Mucosa of stomach (tissue), 1 donor: Measurements from ENCODE around the gene CHST12.

Experiments
- H3K27me3 ChIP-seq: one replicate; pipeline ENCODE4 v1.7.0; 2013; ENCODE audit warnings: mild to moderate bottlenecking, low read length; ENCODE audit not compliant: control insufficient read depth, insufficient read depth
- H3K36me3 ChIP-seq: one replicate; pipeline ENCODE4 v1.7.0; 2013; ENCODE audit warnings: low read length; ENCODE audit not compliant: control insufficient read depth, insufficient read depth
- H3K4me1 ChIP-seq: one replicate; pipeline ENCODE4 v1.7.0; 2013; ENCODE audit warnings: mild to moderate bottlenecking, low read length; ENCODE audit not compliant: control insufficient read depth, insufficient read depth
- H3K4me3 ChIP-seq: one replicate; pipeline ENCODE4 v1.7.0; 2013; ENCODE audit warnings: low read length
- H3K9ac ChIP-seq: one replicate; pipeline ENCODE4 v1.7.0; 2013; ENCODE audit warnings: mild to moderate bottlenecking, low read length, moderate library complexity
- H3K9me3 ChIP-seq: one replicate; pipeline ENCODE4 v1.7.0; 2013; ENCODE audit warnings: mild to moderate bottlenecking, low read length, moderate library complexity; ENCODE audit not compliant: control insufficient read depth
- donor health status: Pancreatic carcinoma.

Gene CHST12

DNA sequence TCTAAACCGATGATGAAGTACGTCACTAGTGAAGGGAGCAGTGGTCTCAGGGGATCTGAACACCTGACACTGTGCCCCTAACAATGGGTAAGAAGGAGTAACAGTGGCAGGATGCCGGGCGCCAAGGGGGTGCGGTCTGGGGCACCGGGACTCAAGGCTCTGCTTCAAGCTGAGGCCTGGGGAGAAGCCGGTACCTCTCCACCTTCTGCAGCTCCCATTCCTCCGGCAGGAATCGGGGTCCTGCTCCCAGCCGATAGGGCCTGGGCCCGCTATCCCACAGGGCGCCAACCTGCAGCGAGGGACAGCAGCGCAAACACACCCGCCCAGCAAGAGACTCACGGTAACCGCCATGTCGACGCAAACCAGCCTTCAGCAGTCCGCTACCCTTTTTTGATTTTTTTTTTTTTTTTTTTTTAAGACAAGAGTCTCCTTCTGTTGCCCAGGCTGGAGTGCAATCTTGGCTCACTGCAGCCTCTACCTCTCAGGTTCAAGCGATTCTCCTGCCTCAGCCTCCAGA lies 8.8 kb upstream of the CHST12 start:
- Histone ChIP-seq H3K9me3 (no peaks in the 10 kb centered on the region), H3K4me3 (no peak overlapping the region), H3K27me3 (no peaks in the 10 kb centered on the region), H3K36me3 (no peaks in the 10 kb centered on the region), H3K4me1 (peaks cover 2% of the 10 kb centered on the region), H3K9ac (no peak overlapping the region)

- Histone ChIP-seq H3K4me1 (peaks cover 9% of the 10 kb centered on the region), H3K9ac (no peak overlapping the region), H3K36me3 (no peaks in the 10 kb centered on the region), H3K27me3 (no peaks in the 10 kb centered on the region), H3K9me3 (no peaks in the 10 kb centered on the region), H3K4me3 (no peak overlapping the region)
Observed at GRCh38 chr7:2398506-2398905, 4.9 kb upstream of the CHST12 start.

DNA sequence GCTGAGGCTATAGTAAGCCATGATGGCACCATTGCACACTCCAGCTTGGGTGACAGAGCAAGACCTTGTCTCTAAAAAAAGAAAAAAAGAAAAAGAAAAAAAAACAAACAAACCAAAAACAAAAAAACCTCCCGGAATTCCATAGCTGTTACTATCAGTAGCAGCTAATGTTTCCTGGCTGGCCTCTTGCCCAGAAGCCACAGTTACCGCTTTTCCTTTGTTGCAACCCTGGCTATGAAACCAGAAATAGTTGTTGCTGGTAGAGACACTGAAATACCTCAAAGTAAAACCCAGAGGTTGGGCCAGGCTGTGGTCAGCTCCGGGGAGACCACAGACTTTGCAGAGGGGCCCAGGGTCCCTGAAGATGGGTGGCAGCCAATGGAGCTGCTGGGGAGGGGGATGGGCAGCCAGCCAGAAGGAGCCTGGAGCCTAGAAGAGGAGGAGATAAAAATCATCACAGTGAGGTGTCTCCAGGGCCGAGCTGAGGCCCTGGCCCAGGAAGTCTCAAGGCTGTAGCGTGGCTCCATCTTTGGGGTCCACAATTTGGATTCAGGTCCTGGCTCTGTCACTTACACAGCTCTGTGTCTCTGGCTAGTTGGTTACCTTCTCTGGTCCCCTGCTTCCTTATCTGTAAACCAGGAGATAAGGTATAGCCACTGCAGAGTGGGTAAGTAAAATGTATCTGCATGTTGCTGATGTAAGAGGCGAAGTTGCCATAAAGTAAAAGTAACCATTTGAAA lies 3.4 kb upstream of the CHST12 start:
- Histone ChIP-seq H3K9ac (peak overlapping the region; percentile 2), H3K4me3 (no peak overlapping the region)

DNA sequence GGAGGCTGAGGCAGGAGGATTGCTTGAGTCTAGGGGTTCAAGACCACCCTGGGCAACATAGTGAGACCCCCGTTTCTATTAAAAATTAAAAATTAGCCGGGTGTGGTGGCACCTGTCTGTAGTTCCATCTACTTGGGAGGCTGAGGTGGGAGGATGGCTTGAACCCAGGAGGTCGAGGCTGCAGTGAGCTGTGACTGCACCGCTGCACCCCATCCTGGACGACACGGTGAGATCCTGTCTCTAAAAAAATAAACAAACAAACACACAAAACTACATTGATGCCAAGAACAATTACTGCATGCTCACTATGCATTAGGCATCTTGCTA lies 761 bp upstream of the CHST12 start:
- Histone ChIP-seq H3K4me3 (no peak overlapping the region), H3K9ac (no peak overlapping the region), H3K27me3 (no peaks in the 10 kb centered on the region), H3K4me1 (peaks cover 15% of the 10 kb centered on the region), H3K9me3 (no peaks in the 10 kb centered on the region), H3K36me3 (no peaks in the 10 kb centered on the region)

More for the DNA sequence above, 3.4 kb upstream of the CHST12 start:
- Histone ChIP-seq H3K36me3 (no peaks in the 10 kb centered on the region), H3K9me3 (no peaks in the 10 kb centered on the region), H3K4me1 (peaks cover 15% of the 10 kb centered on the region), H3K27me3 (no peaks in the 10 kb centered on the region)

DNA sequence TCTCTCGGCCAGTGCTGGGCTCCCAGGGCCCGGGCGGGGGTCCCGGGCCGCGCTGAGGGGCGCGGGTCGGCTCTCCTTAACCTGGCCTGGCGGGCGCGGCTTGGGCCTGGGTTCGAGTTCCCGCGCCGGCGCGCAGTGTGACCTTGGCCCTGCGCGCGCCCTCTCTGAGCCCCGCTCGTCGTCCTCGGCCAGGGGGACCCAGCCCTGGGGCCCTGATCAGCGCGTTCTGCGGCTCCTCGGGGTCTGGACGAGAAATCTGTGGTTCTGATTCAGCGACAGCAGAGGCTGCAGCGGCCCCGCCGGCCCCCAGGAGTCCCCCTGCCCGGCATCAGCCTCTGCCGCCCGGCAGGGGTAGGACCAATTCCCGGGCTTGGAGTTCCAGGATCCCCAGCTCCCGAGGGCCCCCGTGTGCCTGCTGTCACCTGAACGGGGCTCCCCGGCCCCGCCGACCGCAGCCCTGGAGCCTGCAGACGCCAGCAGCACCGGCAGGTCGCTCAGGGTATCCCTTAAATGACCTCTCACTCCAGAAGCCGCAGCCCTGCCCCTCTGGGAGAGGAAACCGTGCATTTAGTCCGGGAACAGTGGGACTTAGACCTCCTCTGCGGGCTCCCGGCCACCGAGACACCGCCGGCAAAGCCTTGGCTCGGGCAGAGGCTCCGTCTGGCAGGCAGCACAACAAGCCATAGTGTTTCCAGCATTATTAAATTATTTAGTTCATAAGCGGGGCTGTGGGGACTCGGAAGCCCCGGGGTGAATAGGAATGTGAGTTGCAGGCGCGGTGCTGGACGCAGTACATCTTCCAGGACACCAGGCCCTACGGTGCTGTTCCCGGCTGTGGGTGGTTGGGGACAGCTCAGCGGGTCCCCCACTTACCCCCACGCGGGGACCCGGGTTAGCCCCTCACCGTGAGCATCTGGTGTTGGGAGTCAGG lies 572 bp downstream of the CHST12 start:
- Histone ChIP-seq H3K4me3 (peak overlapping the region; percentile 41), H3K27me3 (no peaks in the 10 kb centered on the region), H3K9ac (peak overlapping the region; percentile 74), H3K4me1 (peaks cover 15% of the 10 kb centered on the region), H3K9me3 (no peaks in the 10 kb centered on the region), H3K36me3 (no peaks in the 10 kb centered on the region)

DNA sequence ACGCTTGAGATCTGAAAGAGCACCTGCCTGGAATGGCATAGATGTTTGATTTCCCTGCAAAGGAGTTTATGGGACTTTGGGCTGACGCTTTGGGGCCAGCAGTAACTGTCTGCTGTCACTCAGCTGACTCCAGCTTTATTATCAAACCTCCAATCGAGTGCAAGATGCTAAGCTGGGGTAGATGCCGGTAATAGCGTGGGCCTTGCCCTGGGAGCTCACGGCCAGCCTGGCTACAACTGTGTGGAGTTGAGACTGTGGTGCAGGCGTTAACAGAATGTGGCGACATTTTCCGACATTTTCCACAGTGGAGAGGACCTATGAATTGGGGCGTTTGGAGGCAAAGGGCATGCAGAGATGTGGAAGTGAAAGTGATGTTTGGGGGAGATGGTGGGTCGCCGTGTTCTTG lies 1.3 kb downstream of the CHST12 start:
- Histone ChIP-seq H3K4me3 (peak overlapping the region; percentile 41), H3K9ac (peak overlapping the region; percentile 74), H3K4me1 (peaks cover 13% of the 10 kb centered on the region), H3K36me3 (no peaks in the 10 kb centered on the region), H3K9me3 (no peaks in the 10 kb centered on the region), H3K27me3 (no peaks in the 10 kb centered on the region)

GRCh38 chr7:2405201-2405600 lies 1.8 kb downstream of the CHST12 start:
- Histone ChIP-seq H3K4me1 (peaks cover 8% of the 10 kb centered on the region), H3K9me3 (no peaks in the 10 kb centered on the region), H3K4me3 (no peak overlapping the region), H3K27me3 (no peaks in the 10 kb centered on the region), H3K36me3 (no peaks in the 10 kb centered on the region), H3K9ac (no peak overlapping the region)

- H3K4me1 ChIP-seq = peaks cover 6% of the 10 kb centered on the region
- H3K9me3 ChIP-seq = no peaks in the 10 kb centered on the region
- no peaks in the 10 kb centered on the region for H3K36me3 ChIP-seq
- H3K27me3 ChIP-seq = no peaks in the 10 kb centered on the region
- H3K9ac ChIP-seq = no peak overlapping the region
- H3K4me3 ChIP-seq = no peak overlapping the region
Observed at GRCh38 chr7:2405601-2406345, 2.4 kb downstream of the CHST12 start.

GRCh38 chr7:2409745-2410414 lies 6.5 kb downstream of the CHST12 start:
- Histone ChIP-seq H3K4me1 (peaks cover 19% of the 10 kb centered on the region), H3K27me3 (no peaks in the 10 kb centered on the region), H3K9me3 (no peaks in the 10 kb centered on the region), H3K4me3 (no peak overlapping the region), H3K36me3 (no peaks in the 10 kb centered on the region), H3K9ac (no peak overlapping the region)

DNA sequence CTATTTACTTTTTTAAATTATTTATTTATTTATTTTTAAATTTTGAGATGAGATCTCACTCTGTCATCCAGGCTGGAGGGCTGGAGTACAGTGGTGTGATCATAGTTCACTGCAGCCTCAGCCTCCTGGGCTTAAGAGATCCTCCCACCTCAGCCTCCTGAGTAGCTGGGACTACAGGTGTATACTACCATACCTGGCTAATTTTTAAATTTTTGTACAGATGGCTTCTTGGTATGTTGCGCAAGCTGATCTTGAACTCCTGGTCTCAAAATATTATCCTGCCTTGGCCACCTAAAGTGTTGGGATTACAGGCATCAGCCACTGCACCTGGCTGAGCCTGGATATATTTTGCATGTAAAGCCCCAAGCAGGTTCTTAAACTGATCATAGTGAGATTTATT lies 7.6 kb downstream of the CHST12 start:
- no peak overlapping the region for H3K4me3 ChIP-seq
- H3K27me3 ChIP-seq = no peaks in the 10 kb centered on the region
- no peaks in the 10 kb centered on the region for H3K36me3 ChIP-seq
- H3K9me3 ChIP-seq = no peaks in the 10 kb centered on the region
- H3K4me1 ChIP-seq = peaks cover 19% of the 10 kb centered on the region
- H3K9ac ChIP-seq = no peak overlapping the region

DNA sequence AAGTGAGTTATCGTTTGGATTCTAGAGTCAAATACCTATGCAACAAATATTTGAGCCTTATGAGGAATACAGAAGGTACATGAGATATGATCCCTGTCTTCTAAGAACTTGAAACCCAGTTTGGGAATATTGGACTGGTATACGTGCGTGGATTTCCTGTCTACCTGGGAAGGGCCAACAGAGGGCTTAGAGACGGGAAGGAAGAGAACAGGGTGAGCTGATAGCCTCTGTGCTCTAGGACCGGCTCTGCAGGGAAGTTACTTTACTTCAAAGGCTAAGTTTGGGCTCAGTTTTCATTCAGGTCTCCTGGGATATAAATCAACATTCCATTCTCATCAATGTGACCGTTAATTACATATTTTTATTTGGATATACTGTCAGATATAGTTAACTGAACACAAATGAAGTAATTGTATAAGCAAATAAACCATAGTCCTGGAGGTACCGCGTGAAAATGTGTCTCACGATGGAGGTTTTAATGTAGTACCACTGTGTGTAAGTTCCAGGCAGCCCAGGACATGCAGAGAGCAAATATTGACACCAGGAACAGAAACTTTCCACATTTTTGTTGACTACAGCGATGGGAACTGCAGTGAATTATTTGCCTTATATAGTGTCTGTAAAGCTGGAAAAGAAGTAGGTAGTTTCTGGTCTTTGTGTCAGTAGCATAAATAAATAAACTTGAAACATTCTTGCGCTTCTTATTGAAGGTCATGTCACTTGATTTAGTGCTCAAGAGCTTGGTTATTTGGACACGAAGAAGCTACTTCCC lies 8.6 kb downstream of the CHST12 start:
- no peak overlapping the region for H3K4me3 ChIP-seq
- H3K9ac ChIP-seq = no peak overlapping the region
- H3K4me1 ChIP-seq = peaks cover 19% of the 10 kb centered on the region
- no peaks in the 10 kb centered on the region for H3K9me3 ChIP-seq
- no peaks in the 10 kb centered on the region for H3K36me3 ChIP-seq
- H3K27me3 ChIP-seq = no peaks in the 10 kb centered on the region
